Erythroblast (primary cell): ENCODE data around the gene STAT4.

ENCODE experiments used
- DNase-seq, 2 experiments: peaks; one replicate each; lab custom pipeline; 2025; lab: John Stamatoyannopoulos, UW
- GATA1 ChIP-seq: IDR thresholded peaks from 2 replicates; pipeline ENCODE4 v1.6.1; 2011; ENCODE audit warnings: low read depth, mild to moderate bottlenecking, control low read depth, low read length, moderate library complexity
- POLR2A ChIP-seq: IDR thresholded peaks from 2 replicates; pipeline ENCODE4 v1.6.1; 2011; ENCODE audit warnings: mild to moderate bottlenecking, low read length

The STAT4 gene

GRCh38 chr2:191113761-191114160, 37.0 kb downstream of the STAT4 start:
- DNase-seq: no peak
- TF ChIP-seq GATA1 (no peak), POLR2A (no peak)

GRCh38 chr2:191112448-191112901, 38.3 kb downstream of the STAT4 start:
- no peak for DNase-seq
- TF ChIP-seq POLR2A (no peak), GATA1 (no peak)

- DNase-seq: no peak
- TF ChIP-seq POLR2A (no peak), GATA1 (no peak)
These were observed 40.9 kb downstream of the STAT4 start for GRCh38 chr2:191109888-191110287.

GRCh38 chr2:191108331-191108730, 42.5 kb downstream of the STAT4 start:
- TF ChIP-seq GATA1 (no peak), POLR2A (no peak)
- DNase-seq: no peak

- TF ChIP-seq GATA1 (no peak), POLR2A (no peak)
- DNase-seq: no peak
These were observed 45.7 kb downstream of the STAT4 start for GRCh38 chr2:191105082-191105481.

GRCh38 chr2:191103774-191104173, 47.0 kb downstream of the STAT4 start:
- TF ChIP-seq POLR2A (no peak), GATA1 (no peak)
- no peak for DNase-seq

GRCh38 chr2:191100216-191100615, 50.6 kb downstream of the STAT4 start:
- TF ChIP-seq POLR2A: no peak
- TF ChIP-seq GATA1: no peak
- DNase-seq: no peak

- DNase-seq: no peak
- TF ChIP-seq POLR2A (no peak), GATA1 (no peak)
These were observed 63.5 kb downstream of the STAT4 start for GRCh38 chr2:191087311-191087710.

GRCh38 chr2:191086706-191087105, 64.1 kb downstream of the STAT4 start:
- TF ChIP-seq POLR2A (no peak), GATA1 (no peak)
- DNase-seq: no peak

GRCh38 chr2:191083540-191083939, 67.3 kb downstream of the STAT4 start:
- no peak for DNase-seq
- no peak for TF ChIP-seq GATA1
- TF ChIP-seq POLR2A: no peak

- no peak for TF ChIP-seq POLR2A
- no peak for TF ChIP-seq GATA1
- DNase-seq: no peak
These were observed 68.5 kb downstream of the STAT4 start for GRCh38 chr2:191082321-191082720.

GRCh38 chr2:191081411-191082155, 69.2 kb downstream of the STAT4 start:
- DNase-seq: no peak
- TF ChIP-seq GATA1 (no peak), POLR2A (no peak)

- no peak for DNase-seq
- TF ChIP-seq GATA1 (no peak), POLR2A (no peak)
These were observed 72.5 kb downstream of the STAT4 start for GRCh38 chr2:191078165-191078867.

- DNase-seq: no peak
- TF ChIP-seq POLR2A (no peak), GATA1 (no peak)
These were observed 80.5 kb downstream of the STAT4 start for GRCh38 chr2:191070276-191070675.

- TF ChIP-seq GATA1: no peak
- TF ChIP-seq POLR2A: no peak
- no peak for DNase-seq
These were observed 81.2 kb downstream of the STAT4 start for GRCh38 chr2:191069606-191070005.
